ENCODE results near the gene NIFK.

GRCh38 chr2:121707920-121708361 is 28.7 kb downstream of the NIFK start:
- TF ChIP-seq CTCF (IDR thresholded peaks at IDR 0.05) (no peak), POLR2AphosphoS5 (IDR thresholded peaks at IDR 0.05) (no peak)

Data from sigmoid colon (tissue), 4 donors.